Stimulated activated CD8-positive, alpha-beta memory T cell treated with anti-CD3 and anti-CD28 coated beads, Interleukin-7, amount 100 ng/mL, for 4 hours (primary cell): Measurements from ENCODE around the gene SCN5A.

Experiments
- DNase-seq, 2 donors: peaks; one replicate each; pipeline ENCODE4 v3.0.0-alpha.2; 2020; ENCODE audit warnings: low read depth in 2 of 2

The SCN5A gene

GRCh38 chr3:38622336-38622735, 27.2 kb downstream of the SCN5A start:
- no peak for DNase-seq

GRCh38 chr3:38620236-38620635, 29.3 kb downstream of the SCN5A start:
- DNase-seq: no peak

- DNase-seq: no peak
These were observed 31.1 kb downstream of the SCN5A start for GRCh38 chr3:38618343-38618742.

- no peak for DNase-seq
These were observed 31.9 kb downstream of the SCN5A start for GRCh38 chr3:38617586-38617985.

- DNase-seq: no peak
These were observed 32.4 kb downstream of the SCN5A start for GRCh38 chr3:38617137-38617536.

- DNase-seq: no peak
These were observed 32.8 kb downstream of the SCN5A start for GRCh38 chr3:38616658-38617057.

- no peak for DNase-seq
These were observed 33.4 kb downstream of the SCN5A start for GRCh38 chr3:38616111-38616510.

- no peak for DNase-seq
These were observed 34.7 kb downstream of the SCN5A start for GRCh38 chr3:38614651-38615352.

GRCh38 chr3:38614091-38614490, 35.4 kb downstream of the SCN5A start:
- no peak for DNase-seq

- no peak for DNase-seq
These were observed 36.1 kb downstream of the SCN5A start for GRCh38 chr3:38613426-38613825.

GRCh38 chr3:38611866-38612265, 37.6 kb downstream of the SCN5A start:
- no peak for DNase-seq

- no peak for DNase-seq
These were observed 38.6 kb downstream of the SCN5A start for GRCh38 chr3:38610934-38611333.

- no peak for DNase-seq
These were observed 39.1 kb downstream of the SCN5A start for GRCh38 chr3:38610436-38610835.

- no peak for DNase-seq
These were observed 39.9 kb downstream of the SCN5A start for GRCh38 chr3:38609386-38610111.

- DNase-seq: no peak
These were observed 40.5 kb downstream of the SCN5A start for GRCh38 chr3:38608961-38609360.

GRCh38 chr3:38608086-38608775, 41.3 kb downstream of the SCN5A start:
- DNase-seq: no peak

GRCh38 chr3:38606561-38606960, 42.9 kb downstream of the SCN5A start:
- no peak for DNase-seq

- DNase-seq: no peak
These were observed 43.5 kb downstream of the SCN5A start for GRCh38 chr3:38605981-38606380.

- no peak for DNase-seq
These were observed 45.2 kb downstream of the SCN5A start for GRCh38 chr3:38604246-38604645.

GRCh38 chr3:38603731-38604131, 45.8 kb downstream of the SCN5A start:
- no peak for DNase-seq

GRCh38 chr3:38602576-38603250, 46.8 kb downstream of the SCN5A start:
- no peak for DNase-seq

- DNase-seq: no peak
These were observed 47.4 kb downstream of the SCN5A start for GRCh38 chr3:38601956-38602550.
